GM12801 (cell line): ENCODE measurements around the gene AKAP13.

Experiments used
- CTCF ChIP-seq: IDR thresholded peaks from one replicate; pipeline ENCODE4 v1.5.1; 2011; ENCODE audit warnings: control low read depth; ENCODE audit not compliant: insufficient read length; ENCODE audit errors: extremely low read depth

The AKAP13 gene

GRCh38 chr15:85758655-85758978 lies 378.2 kb downstream of the AKAP13 start:
- no peak for TF ChIP-seq CTCF

GRCh38 chr15:85759376-85759775 lies 379.0 kb downstream of the AKAP13 start:
- no peak for TF ChIP-seq CTCF

GRCh38 chr15:85760049-85760448 lies 379.6 kb downstream of the AKAP13 start:
- TF ChIP-seq CTCF: no peak

- TF ChIP-seq CTCF: no peak
Measured at GRCh38 chr15:85760531-85761371, 380.3 kb downstream of the AKAP13 start.

- no peak for TF ChIP-seq CTCF
Measured at GRCh38 chr15:85761635-85762034, 381.2 kb downstream of the AKAP13 start.

- TF ChIP-seq CTCF: no peak
Measured at GRCh38 chr15:85762039-85762755, 381.8 kb downstream of the AKAP13 start.

- TF ChIP-seq CTCF: no peak
Measured at GRCh38 chr15:85762756-85763127, 382.3 kb downstream of the AKAP13 start.
